ENCODE measurements around the gene RPP40. TPM values are rescaled to one million over a fixed set of nuclear protein-coding genes. Genes with fewer than 3 reads are reported as not detected.

The RPP40 gene, protein sequence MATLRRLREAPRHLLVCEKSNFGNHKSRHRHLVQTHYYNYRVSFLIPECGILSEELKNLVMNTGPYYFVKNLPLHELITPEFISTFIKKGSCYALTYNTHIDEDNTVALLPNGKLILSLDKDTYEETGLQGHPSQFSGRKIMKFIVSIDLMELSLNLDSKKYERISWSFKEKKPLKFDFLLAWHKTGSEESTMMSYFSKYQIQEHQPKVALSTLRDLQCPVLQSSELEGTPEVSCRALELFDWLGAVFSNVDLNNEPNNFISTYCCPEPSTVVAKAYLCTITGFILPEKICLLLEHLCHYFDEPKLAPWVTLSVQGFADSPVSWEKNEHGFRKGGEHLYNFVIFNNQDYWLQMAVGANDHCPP
- total RNA-seq, result 7.6 and 9.5 TPM in 2 replicates

DNA sequence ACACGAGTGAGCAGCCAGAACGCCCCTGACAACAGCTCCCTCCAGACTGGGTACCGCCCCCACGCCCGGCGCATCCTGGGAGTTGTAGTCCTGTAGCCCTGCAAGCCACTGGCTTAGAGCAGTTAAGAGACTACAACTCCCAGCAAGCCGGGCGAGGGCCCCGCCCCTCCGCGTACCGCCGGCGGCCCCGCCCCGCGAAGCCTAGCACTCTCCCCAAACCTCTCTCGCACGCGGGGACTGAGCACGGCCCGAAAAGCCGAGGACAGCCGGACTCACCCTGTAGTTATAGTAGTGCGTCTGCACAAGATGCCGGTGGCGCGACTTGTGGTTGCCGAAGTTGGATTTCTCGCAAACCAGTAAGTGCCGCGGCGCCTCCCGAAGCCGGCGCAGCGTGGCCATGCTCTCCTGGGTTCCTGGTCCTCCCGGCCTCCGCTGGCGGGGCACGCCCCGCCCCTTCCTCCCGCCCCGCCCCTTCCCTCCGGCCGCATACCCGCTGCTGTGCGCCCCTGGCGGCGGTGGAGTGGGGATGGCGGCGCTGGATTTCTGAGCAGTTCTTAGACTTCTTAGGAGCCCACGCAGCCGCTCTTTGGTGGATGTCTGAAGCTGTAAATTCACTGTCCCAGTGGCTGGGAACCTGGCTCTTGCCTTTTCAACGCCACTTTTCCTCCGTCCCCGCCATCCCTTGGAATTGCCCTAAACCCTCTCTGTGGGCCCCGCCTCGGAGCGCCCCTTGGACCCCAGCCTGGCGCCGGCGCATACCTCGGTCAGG lies at the start of gene RPP40:
Gene RPP40 (minus strand): TSS at position 434 of the 769 bp plus-strand sequence. CDS start 35 bp downstream, at position 399.

Other genes starting within 250 kb of the RPP40 start
- 9.0 and 12.1 TPM in 2 replicates for gene CDYL, start 227.6 kb downstream of the RPP40 start, total RNA-seq
- gene PPP1R3G, start 81.3 kb upstream of the RPP40 start, total RNA-seq, result 0.33 and 1.0 TPM in 2 replicates

All from mesangial cell (primary cell).